Spleen (tissue), 7 donors: ENCODE data around the gene C5orf15.

Experiments
- CTCF ChIP-seq, 11 experiments: fragments of 200-600 bp in 7 of 11; fragments of 450-650 bp in 4 of 11; sonication (generic) in 4 of 11; IDR thresholded peaks in 8 of 11; conservative IDR thresholded peaks in 3 of 11; 1 replicate in 7 of 11; 2 replicates in 4 of 11; pipeline versions ENCODE4 v1.4.0 to v1.8.0; 2016 to 2021; ENCODE audit warnings: antibody characterized with exemption in 11 of 11, inconsistent platforms in 4 of 11, mild to moderate bottlenecking in 1 of 11
- POLR2A ChIP-seq, 3 donors: fragments of 450-650 bp; IDR thresholded peaks; one replicate each; pipeline ENCODE4 v1.5.1; 2017; ENCODE audit warnings: antibody characterized with exemption in 3 of 3, mild to moderate bottlenecking in 1 of 3
- POLR2AphosphoS5 ChIP-seq, 3 donors: sonication (generic); formaldehyde crosslinking; IDR thresholded peaks; one replicate each; pipeline ENCODE4 v1.5.1; 2017; ENCODE audit warnings: antibody characterized with exemption in 3 of 3
- donor health status: DM: no; HTN: no; CAD: no; lungs with moderate emphysema.
- donor health status: DM: no; HTN: no; CAD: no.
- donor health status: DM: no; HTN: no; CAD: no.

- TF ChIP-seq CTCF (IDR thresholded peaks at IDR 0.05 in 8 of 11, conservative IDR thresholded peaks at IDR 0.05 in 3 of 11) (no peak), POLR2A (IDR thresholded peaks at IDR 0.05) (no peak), POLR2AphosphoS5 (IDR thresholded peaks at IDR 0.05) (no peak)
Observed at GRCh38 chr5:133930813-133931090, 37.7 kb downstream of the C5orf15 start.
